Measurements from ENCODE around the gene PIEZO1. TPM values are rescaled to one million over a fixed set of nuclear protein-coding genes. Genes with fewer than 3 reads are reported as not detected.

PIEZO1 gene
- total RNA-seq, 2 experiments from 2014 or later: 308 to 323 TPM

- CTCF ChIA-PET: interaction anchor here (0.9 to 1.4 kb wide), 2 partner anchors 20 to 25 kb away, joined by 3 to 7 read pairs; no protein-coding TSS in a partner anchor
- H3K27me3 Mint-ChIP-seq: no peaks in the 10 kb centered on the region
- DNase-seq: no peak
- no peak overlapping the region for H3K27ac Mint-ChIP-seq
- no peak overlapping the region for H3K4me3 Mint-ChIP-seq
- peaks cover 20% of the 10 kb centered on the region for H3K36me3 Mint-ChIP-seq (ENCODE audit: low read depth)
- POLR2A ChIA-PET: interaction anchor here (1.6 to 2.5 kb wide), 2 partner anchors 18 to 20 kb away, joined by 3 to 11 read pairs; no protein-coding TSS in a partner anchor
- H3K9me3 Mint-ChIP-seq: no peaks in the 10 kb centered on the region
- peaks cover 48% of the 10 kb centered on the region for H3K4me1 Mint-ChIP-seq
Measured at GRCh38 chr16:88762941-88763340, 22.1 kb downstream of the PIEZO1 start.

GRCh38 chr16:88762258-88762870 is 22.7 kb downstream of the PIEZO1 start:
- Mint-ChIP-seq H3K36me3 (ENCODE audit: low read depth) (peaks cover 20% of the 10 kb centered on the region), H3K9me3 (no peaks in the 10 kb centered on the region), H3K27me3 (no peaks in the 10 kb centered on the region), H3K27ac (no peak overlapping the region), H3K4me1 (peaks cover 46% of the 10 kb centered on the region), H3K4me3 (no peak overlapping the region)
- ChIA-PET POLR2A (interaction anchor here (1.6 to 2.5 kb wide), 2 partner anchors 19 to 21 kb away, joined by 3 to 11 read pairs; no protein-coding TSS in a partner anchor), CTCF (interaction anchor here (0.9 to 1.4 kb wide), 2 partner anchors 20 to 25 kb away, joined by 3 to 7 read pairs; no protein-coding TSS in a partner anchor)
- DNase-seq: no peak

- ChIA-PET CTCF (interaction anchor here (1.4 kb wide), 1 partner anchor 24 kb away, joined by 7 read pairs; no protein-coding TSS in a partner anchor), POLR2A (interaction anchor here (1.6 to 2.5 kb wide), 2 partner anchors 19 to 21 kb away, joined by 3 to 11 read pairs; no protein-coding TSS in a partner anchor)
- Mint-ChIP-seq H3K27me3 (no peaks in the 10 kb centered on the region), H3K4me1 (peaks cover 40% of the 10 kb centered on the region), H3K9me3 (no peaks in the 10 kb centered on the region), H3K4me3 (no peak overlapping the region), H3K36me3 (ENCODE audit: low read depth) (peaks cover 17% of the 10 kb centered on the region), H3K27ac (no peak overlapping the region)
- no peak for DNase-seq
Measured at GRCh38 chr16:88761830-88762229, 23.2 kb downstream of the PIEZO1 start.

DNA sequence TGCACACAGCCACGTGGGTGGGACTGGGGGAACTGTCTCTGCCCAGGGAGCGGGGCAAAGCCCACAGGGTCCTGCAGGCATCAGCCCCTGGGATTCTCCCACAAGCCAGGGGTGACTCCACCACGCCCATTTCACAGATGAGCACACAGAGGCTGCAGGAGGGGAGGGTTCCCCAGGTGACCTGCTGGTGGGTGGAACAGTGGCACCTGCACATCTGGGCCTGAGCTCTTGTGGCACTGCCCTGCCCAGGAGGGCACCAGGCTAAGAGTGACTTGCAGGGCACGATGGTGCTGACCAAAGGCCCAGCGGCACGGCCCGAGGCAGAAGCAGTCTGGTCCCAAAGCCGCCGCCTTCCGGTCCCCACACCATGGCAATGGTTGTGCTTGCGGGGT is 23.9 kb downstream of the PIEZO1 start:
- no peaks in the 10 kb centered on the region for H3K9me3 Mint-ChIP-seq
- H3K27me3 Mint-ChIP-seq: no peaks in the 10 kb centered on the region
- no peak overlapping the region for H3K27ac Mint-ChIP-seq
- peaks cover 36% of the 10 kb centered on the region for H3K4me1 Mint-ChIP-seq
- DNase-seq: no peak
- POLR2A ChIA-PET: no interaction called here
- CTCF ChIA-PET: no interaction called here
- peaks cover 16% of the 10 kb centered on the region for H3K36me3 Mint-ChIP-seq (ENCODE audit: low read depth)
- H3K4me3 Mint-ChIP-seq: no peak overlapping the region

DNA sequence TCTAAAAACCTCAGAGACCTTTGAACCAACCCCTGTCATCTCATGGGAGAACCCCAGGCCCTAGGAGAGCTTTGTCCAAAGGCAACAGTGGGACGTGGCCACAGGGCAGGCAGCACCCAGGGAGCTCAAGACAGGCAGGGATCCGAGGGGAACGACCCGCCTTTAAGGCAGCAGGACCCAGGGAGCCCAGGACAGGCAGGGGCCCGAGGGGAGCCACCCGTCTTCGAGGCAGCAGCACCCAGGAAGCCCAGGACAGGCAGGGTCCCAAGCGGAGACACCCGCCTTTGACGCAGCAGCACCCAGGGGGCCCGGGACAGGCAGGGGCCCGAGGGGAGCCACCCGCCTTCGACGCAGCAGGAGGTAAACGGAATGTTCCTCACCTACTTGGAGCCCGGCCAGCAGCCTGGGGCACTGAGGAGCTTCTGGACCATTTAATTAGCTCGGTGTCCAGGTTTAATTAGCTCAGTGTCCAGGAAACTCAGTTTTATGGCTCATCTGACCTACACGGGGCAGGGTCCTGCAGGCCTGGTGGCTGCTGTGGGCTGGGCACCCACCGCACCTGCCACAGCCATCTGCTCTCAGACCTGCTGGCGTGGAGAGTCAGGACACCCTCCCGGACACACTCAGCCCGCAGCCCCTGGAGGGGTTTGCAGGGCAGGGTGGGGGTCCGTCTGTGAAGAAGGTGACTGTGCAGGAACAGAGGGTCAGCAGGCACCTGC is 24.4 kb downstream of the PIEZO1 start:
- POLR2A ChIA-PET: no interaction called here
- CTCF ChIA-PET: interaction anchor here (1.4 to 2.2 kb wide), 3 partner anchors 15 to 23 kb away, joined by 4 to 12 read pairs (median 5); no protein-coding TSS in a partner anchor
- Mint-ChIP-seq H3K27ac (peak overlapping the region; percentile 26), H3K4me1 (peaks cover 33% of the 10 kb centered on the region), H3K36me3 (ENCODE audit: low read depth) (peaks cover 13% of the 10 kb centered on the region), H3K27me3 (no peaks in the 10 kb centered on the region), H3K4me3 (no peak overlapping the region), H3K9me3 (no peaks in the 10 kb centered on the region)
- no peak for DNase-seq

GRCh38 chr16:88759976-88760350 is 25.1 kb downstream of the PIEZO1 start:
- H3K27ac Mint-ChIP-seq: peak overlapping the region; percentile 26
- peaks cover 34% of the 10 kb centered on the region for H3K4me1 Mint-ChIP-seq
- H3K36me3 Mint-ChIP-seq (ENCODE audit: low read depth): peaks cover 13% of the 10 kb centered on the region
- H3K27me3 Mint-ChIP-seq: no peaks in the 10 kb centered on the region
- no peaks in the 10 kb centered on the region for H3K9me3 Mint-ChIP-seq
- POLR2A ChIA-PET: interaction anchor here (1.0 to 1.4 kb wide), 3 partner anchors 14 to 123 kb away, joined by 3 to 4 read pairs (median 4); no protein-coding TSS in a partner anchor
- no peak overlapping the region for H3K4me3 Mint-ChIP-seq
- CTCF ChIA-PET: interaction anchor here (1.1 to 2.2 kb wide), 4 partner anchors 8 to 22 kb away, joined by 3 to 12 read pairs (median 4); no protein-coding TSS in a partner anchor
- no peak for DNase-seq

DNA sequence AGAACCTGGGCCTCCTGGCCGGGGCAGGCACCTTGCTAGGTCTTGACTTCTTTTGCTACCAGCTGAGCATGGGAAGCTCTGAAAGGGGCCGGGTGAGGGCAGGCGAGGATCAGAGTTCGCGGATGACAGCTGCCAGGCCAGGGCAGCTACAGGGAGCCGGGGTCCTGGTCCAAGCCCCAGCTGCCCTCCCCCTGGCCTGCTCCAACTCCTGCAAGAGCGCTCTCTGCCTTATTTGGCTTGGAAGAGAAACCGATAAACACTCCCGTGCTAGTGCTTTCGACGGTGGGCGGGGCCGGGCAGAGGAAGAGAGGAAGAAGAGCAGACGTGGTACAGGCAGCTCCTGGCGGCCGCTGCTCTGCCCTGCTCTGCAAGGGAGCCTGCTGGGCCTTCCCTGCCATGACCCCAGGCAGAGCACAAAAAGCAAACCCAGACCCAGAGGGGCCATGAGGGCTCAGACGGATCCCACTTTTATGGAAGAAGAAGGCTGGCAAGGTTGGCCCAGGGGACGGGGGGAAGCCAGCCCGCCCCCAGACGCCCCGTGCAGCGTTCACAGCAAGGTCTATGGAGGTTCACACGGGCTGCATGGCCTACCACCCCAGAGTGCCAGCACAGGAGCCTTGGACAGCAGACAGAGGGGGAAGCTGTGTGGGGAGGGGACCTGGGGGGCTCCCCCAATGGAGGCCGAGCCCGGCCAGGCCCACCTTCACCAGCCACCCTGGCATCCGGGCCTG is 25.6 kb downstream of the PIEZO1 start:
- POLR2A ChIA-PET: interaction anchor here (1.0 to 3.2 kb wide), 6 partner anchors 14 to 123 kb away, joined by 3 to 18 read pairs (median 4); no protein-coding TSS in a partner anchor
- CTCF ChIA-PET: interaction anchor here (1.1 to 2.2 kb wide), 6 partner anchors 9 to 28 kb away, joined by 3 to 12 read pairs (median 4); no protein-coding TSS in a partner anchor
- H3K27ac Mint-ChIP-seq: peak overlapping the region; percentile 77
- peaks cover 34% of the 10 kb centered on the region for H3K4me1 Mint-ChIP-seq
- H3K4me3 Mint-ChIP-seq: peak overlapping the region; percentile 32
- H3K27me3 Mint-ChIP-seq: no peaks in the 10 kb centered on the region
- H3K9me3 Mint-ChIP-seq: no peaks in the 10 kb centered on the region
- DNase-seq: peak; percentile 73
- peaks cover 13% of the 10 kb centered on the region for H3K36me3 Mint-ChIP-seq (ENCODE audit: low read depth)

DNA sequence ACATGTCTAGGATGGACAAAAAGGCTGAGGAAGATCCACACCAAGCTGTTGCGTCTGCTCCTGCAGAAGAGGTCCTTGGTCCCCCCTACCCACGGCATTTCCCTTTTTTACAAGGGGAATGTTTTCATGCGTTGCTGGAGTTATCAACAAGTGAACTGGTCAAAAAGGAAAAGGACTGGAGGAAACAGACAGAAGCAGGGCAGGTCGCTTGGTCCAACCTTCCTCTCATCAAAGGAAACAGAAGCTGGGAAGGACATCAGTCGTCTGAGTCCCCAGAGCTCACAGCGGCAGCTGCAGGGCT is 26.1 kb downstream of the PIEZO1 start:
- no peak for DNase-seq
- H3K36me3 Mint-ChIP-seq (ENCODE audit: low read depth): peaks cover 9% of the 10 kb centered on the region
- no peak overlapping the region for H3K4me3 Mint-ChIP-seq
- no peaks in the 10 kb centered on the region for H3K27me3 Mint-ChIP-seq
- CTCF ChIA-PET: interaction anchor here (1.1 to 2.2 kb wide), 5 partner anchors 9 to 29 kb away, joined by 3 to 12 read pairs (median 5); no protein-coding TSS in a partner anchor
- peak overlapping the region; percentile 77 for H3K27ac Mint-ChIP-seq
- no peaks in the 10 kb centered on the region for H3K9me3 Mint-ChIP-seq
- POLR2A ChIA-PET: interaction anchor here (1.0 to 3.2 kb wide), 6 partner anchors 13 to 122 kb away, joined by 3 to 18 read pairs (median 4); no protein-coding TSS in a partner anchor
- H3K4me1 Mint-ChIP-seq: peaks cover 34% of the 10 kb centered on the region

GRCh38 chr16:88758227-88758943 is 26.6 kb downstream of the PIEZO1 start:
- no peak overlapping the region for H3K4me3 Mint-ChIP-seq
- no peaks in the 10 kb centered on the region for H3K9me3 Mint-ChIP-seq
- H3K36me3 Mint-ChIP-seq (ENCODE audit: low read depth): peaks cover 8% of the 10 kb centered on the region
- CTCF ChIA-PET: interaction anchor here (1.1 to 2.2 kb wide), 5 partner anchors 10 to 29 kb away, joined by 3 to 12 read pairs (median 3); no protein-coding TSS in a partner anchor
- H3K27me3 Mint-ChIP-seq: no peaks in the 10 kb centered on the region
- H3K4me1 Mint-ChIP-seq: peaks cover 35% of the 10 kb centered on the region
- DNase-seq: no peak
- POLR2A ChIA-PET: interaction anchor here (1.0 to 3.2 kb wide), 4 partner anchors 13 to 47 kb away, joined by 3 to 18 read pairs (median 4); no protein-coding TSS in a partner anchor
- H3K27ac Mint-ChIP-seq: peak overlapping the region; percentile 77

DNA sequence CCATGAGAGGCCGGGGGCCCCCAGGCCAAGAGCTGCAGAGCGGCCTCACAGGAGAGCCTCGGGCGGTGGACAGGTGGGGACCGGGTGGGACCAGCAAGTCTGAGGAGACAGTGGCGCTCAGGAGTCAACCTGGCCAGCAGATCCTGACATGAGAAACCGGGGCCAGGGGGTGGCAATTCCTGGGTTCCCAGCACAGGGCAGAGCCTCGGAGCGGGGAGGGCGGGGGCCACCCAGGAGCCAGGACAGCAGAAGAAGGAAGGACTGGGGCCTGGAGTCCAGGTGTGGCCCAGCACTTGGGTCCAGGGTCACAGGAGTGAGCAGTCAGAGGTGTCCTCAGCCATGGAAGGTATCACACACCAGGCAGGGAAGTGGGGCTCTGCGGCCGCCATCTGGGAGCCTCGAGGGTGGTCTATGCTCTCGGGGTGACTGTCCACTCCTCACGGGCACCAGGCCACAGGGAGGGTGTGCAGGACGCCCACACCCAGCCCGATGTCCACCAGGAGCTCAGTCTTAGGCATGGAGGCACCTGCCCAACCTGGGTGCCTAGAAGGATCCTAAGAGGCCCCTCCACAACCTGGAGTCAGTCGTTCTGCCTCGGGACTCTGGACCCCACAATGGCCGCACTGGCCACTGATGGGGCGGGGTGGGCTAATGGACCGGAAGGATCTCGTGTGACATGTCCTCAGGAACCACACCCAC is 29.1 kb downstream of the PIEZO1 start:
- CTCF ChIA-PET: interaction anchor here (1.5 to 1.6 kb wide), 2 partner anchors 18 to 25 kb away, joined by 4 to 5 read pairs; no protein-coding TSS in a partner anchor
- H3K4me1 Mint-ChIP-seq: peaks cover 31% of the 10 kb centered on the region
- no peak overlapping the region for H3K27ac Mint-ChIP-seq
- no peaks in the 10 kb centered on the region for H3K9me3 Mint-ChIP-seq
- POLR2A ChIA-PET: interaction anchor here (1.0 kb wide), 1 partner anchor 10 kb away, joined by 3 read pairs; no protein-coding TSS in a partner anchor
- H3K27me3 Mint-ChIP-seq: no peaks in the 10 kb centered on the region
- no peak for DNase-seq
- H3K36me3 Mint-ChIP-seq (ENCODE audit: low read depth): peaks cover 17% of the 10 kb centered on the region
- no peak overlapping the region for H3K4me3 Mint-ChIP-seq

DNA sequence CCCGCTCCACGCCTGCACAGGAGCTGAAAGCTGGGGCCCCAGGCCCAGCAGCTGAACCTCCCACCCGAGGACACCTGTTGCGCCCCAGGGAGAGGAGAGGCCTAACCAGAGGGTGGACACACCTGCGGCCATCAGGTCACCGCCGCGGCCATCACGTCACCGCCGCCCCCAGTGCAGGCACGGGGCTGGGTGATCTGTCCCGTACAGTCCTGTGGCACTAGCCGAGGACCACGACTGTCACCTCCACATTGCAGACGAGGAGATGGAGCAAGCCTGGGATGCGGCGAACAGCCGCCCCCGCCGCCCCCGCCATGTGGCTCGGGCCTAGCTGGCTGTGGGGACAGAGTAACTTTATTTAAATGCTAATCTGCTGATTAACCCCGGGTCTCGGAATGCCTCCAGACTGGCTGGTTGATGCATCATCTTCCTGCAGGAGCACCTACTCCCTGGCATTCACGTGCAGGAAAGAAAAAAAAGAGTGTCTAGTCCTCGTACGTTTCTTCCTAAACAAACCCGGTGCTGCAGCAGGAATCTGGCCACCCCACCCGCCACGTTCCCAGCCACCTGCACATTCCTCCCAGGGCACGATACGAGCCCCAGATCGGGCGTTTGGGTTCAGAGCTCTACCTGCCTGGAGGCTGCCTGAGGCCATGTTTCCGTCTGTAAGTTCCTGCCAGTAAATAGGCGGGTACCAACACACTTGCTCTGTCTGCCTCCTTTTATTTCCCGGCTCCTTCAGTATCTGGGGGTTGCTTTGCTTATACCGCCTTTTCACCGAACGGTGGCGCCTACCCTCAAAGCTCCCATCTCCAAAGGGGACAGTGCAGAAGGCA is 29.9 kb downstream of the PIEZO1 start:
- CTCF ChIA-PET: interaction anchor here (1.5 to 1.6 kb wide), 2 partner anchors 18 to 26 kb away, joined by 4 to 5 read pairs; no protein-coding TSS in a partner anchor
- peaks cover 17% of the 10 kb centered on the region for H3K36me3 Mint-ChIP-seq (ENCODE audit: low read depth)
- POLR2A ChIA-PET: interaction anchor here (1.0 kb wide), 1 partner anchor 9 kb away, joined by 3 read pairs; no protein-coding TSS in a partner anchor
- H3K27me3 Mint-ChIP-seq: no peaks in the 10 kb centered on the region
- no peak overlapping the region for H3K4me3 Mint-ChIP-seq
- peaks cover 28% of the 10 kb centered on the region for H3K4me1 Mint-ChIP-seq
- H3K9me3 Mint-ChIP-seq: no peaks in the 10 kb centered on the region
- H3K27ac Mint-ChIP-seq: no peak overlapping the region
- no peak for DNase-seq
